G401 (cell line): Measurements from ENCODE around the gene PDP2. TPM values are rescaled to one million over a fixed set of nuclear protein-coding genes. Genes with fewer than 3 reads are reported as not detected.
"Not testable (repeated sequence)": the region's sequence is repeated elsewhere in the genome, so short reads cannot be mapped to it uniquely, and the experiment has no call there.

Source experiments
- DNase-seq: peaks from one replicate; pipeline ENCODE4 v3.0.0-alpha.2; 2015; ENCODE audit warnings: low spot score
- in situ Hi-C: cut with HindIII; loops from 2 replicates; pipeline ENCODE4 v1.10.0; 2016; ENCODE audit warnings: low sequenced_read_pairs, mixed read lengths
- total RNA-seq: library from RNA; depleted of rRNA; stranded (reverse); fragments of >200 nt; shearing (Covaris generic); gene quantifications from 2 replicates; pipeline ENCODE4 v1.2.3, GENCODE V29; 2014

PDP2 gene
- total RNA-seq, 1 experiment from 2014 or later: 13.8 TPM

DNA sequence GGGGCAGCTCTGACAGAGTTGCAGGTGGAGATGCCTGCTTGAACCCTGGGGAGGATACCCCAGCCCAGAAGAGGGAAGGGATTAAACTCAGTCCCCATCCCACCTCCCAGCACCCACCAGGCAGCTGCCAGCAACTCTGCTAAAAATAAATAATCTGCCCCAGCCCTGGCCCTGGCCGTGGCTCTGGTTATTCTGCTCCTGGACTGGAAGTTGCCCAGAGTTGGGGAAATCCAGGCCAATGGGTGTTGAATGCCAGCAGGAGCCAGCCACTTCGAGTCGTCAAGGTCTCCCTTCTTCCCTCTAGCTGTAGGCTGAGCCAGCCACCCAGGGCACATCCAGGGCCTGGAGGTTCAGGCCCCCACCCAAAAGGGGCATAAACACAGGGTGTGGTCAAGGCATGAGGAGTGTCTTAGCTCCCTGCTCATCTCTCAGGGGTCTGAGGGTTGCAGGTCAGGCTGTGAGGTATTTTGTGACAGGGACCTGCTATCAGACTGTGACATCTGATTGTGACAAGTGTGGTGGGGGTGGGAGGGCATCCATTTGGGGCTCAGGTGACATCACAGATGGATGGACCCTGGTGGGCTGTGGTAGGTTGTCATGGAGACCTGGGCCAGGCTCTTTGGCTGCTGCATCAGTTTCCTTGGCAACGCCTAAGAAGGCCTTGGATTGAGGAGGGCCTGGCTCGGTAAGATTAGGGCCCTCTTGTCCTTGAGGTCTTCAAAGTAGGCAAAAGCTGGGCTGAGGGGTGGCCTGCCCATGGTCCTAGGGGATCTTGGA is 46.0 kb downstream of the PDP2 start:
- in situ Hi-C loops: no loop called here
- peak; percentile 34 for DNase-seq

DNA sequence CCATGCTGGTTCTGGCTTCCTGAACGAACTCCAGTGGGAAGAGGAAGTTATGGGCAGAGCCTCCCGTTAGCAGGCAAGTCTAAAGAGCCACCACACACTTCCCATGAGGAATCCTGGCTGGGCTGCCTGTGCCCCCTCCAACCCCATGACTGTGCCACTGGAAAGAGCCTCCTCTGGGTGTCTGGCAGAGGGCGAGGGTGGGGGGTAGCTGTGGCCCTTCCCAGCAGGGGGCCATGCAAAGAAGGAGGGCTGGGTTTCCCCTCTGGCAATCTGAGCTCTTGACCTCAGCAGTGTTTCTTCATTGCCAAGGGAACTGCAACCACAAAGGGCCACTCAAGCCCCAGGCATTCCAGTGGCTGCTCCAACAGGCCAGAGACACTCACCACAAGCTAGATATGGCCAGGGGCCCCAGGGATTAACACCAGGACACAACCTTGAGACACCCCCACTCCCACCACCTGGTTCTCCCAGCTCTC is 46.7 kb downstream of the PDP2 start:
- no peak for DNase-seq
- in situ Hi-C loops: no loop called here

DNA sequence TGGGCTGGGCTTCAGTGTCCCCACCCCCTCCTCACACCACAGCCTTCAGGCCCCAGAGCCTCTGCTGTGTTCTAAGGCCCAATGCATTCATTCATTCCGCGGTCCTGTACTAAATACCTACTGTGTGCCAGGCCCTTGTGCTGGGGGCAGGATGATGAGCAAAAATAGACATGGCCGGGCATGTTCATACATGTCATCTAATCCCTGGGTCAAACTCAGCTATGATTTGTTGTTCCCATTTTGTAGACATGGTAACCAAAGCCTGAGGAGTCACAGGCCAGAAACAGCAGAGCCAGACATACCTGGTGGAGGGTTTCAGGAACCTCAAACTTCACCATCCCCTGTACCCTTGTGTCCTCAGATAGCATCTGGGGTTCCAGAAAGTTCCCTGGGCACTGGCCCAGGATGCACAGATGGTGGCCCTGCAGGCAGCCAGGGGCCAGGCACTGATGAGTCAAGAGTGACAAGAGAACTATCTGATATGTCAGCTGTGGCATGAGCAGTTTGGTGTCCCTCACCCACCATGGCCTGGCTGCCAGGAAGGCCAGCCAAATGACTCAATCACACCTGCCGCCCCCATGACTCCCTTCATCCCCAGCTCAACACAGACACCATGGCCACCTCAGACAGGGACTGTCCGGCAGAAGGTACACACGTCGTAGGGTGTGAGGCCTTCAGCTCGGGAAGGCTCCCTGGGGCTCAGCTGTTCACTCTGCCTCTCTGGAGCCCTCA is 47.8 kb downstream of the PDP2 start:
- in situ Hi-C loops: no loop called here
- peak; percentile 42 for DNase-seq

DNA sequence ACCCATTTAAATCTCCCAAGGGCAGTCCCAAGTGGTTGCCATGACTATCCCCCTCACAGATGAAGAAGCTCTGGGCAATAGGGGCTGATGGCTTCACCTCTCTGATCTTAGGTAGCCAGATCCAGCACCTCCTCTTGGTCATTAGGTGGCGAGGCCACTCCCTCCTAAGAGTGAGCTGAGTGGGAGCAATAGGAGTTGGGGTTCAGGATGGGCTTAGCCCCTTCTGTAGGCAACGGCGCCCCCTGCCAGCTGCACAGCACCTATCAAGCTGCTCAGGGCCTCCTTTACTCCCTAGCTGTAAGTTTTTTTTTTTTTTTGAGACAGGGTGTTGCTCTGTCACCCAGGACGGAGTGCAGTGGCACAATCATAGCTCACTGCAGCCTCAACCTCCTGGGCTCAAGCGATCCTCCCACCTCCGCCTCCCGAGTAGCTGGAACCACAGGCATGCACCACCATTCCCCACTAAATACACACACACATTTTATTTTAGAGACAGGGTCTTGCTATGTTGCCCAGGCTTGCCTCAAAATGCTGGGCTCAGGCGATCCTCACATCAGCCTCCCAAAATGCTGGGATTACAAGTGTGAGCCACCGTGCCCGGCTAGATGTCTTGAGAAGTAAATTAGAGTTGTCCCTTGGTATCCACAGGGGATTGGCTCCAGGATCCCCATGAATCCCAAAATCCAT is 48.5 kb downstream of the PDP2 start:
- DNase-seq: peak; percentile 33
- in situ Hi-C loops: no loop called here

DNA sequence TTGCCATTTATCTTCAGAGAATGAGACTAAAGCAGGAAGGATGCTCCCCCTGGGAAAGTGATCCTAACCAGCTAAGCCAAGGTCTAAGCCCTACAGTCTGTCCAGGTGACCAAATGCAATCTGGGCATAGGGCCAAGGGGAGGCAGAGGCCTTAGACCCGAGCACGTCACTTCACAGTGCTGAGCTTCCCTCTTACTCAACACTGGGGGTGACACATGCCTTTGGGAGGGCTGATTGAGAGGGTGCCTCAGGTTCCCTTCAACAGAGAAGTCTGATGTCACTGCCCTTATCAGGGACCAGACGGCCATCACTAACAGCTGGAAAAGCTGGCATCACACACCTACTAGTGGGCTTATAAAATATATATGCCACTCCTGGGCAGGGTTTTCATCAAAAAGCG is 49.9 kb downstream of the PDP2 start:
- no peak for DNase-seq
- in situ Hi-C loops: no loop called here

DNA sequence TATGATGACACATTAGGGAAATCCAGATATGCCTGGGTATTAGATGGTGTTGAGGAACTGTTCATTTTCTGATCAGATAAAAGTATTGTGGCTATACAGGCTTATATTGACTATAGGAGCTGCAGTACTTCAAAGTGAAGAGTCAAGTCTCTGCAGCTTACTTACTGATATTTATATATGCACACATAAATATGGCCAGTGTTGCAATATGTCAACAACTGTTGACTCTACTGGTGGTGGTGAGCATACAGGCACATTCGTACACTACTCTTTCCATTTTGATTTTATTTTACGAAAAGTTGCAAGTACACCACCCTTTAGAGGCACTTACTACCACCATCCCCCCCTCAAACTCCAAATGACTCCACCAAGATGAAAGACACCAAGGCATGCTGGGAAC is 51.4 kb downstream of the PDP2 start:
- in situ Hi-C loops: no loop called here
- no peak for DNase-seq

DNA sequence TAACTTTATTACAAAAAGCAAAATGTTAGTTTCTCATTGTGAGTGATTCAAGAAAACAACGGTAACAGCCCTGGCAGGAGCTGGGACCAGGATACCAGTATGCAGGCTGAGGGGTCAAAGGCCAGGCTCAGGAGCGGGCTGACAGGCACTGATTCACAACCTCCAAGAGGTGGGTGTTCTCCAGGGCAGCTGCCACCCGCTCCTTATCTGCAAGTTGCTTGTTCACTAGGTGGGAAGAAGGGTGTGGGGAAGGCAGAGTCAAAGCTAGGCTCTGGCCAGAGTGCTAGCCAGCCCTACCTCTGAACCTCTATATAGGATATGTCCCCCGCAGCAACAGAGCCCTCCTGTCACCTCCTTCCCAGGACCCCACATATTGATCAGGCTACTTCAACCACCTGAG is 51.8 kb downstream of the PDP2 start:
- DNase-seq: no peak
- in situ Hi-C loops: no loop called here

DNA sequence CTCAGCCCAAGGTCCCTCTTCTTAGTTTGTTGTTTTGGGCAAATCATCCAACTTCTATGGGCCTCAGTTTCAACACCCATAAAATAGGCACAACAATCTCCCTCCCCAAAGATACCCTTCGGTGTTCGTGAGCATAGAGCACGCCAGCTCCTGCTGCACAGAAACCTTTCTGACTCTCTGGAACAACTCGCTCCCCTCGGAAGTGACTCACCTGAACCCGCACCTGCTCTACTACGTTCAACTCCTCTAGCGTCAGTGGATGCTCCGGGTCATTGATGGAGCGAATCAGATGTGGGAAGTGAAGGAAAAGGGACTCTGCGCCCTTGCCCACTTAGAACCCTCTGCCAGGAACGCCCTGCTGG is 53.4 kb downstream of the PDP2 start:
- in situ Hi-C loops: no loop called here
- DNase-seq: no peak

DNA sequence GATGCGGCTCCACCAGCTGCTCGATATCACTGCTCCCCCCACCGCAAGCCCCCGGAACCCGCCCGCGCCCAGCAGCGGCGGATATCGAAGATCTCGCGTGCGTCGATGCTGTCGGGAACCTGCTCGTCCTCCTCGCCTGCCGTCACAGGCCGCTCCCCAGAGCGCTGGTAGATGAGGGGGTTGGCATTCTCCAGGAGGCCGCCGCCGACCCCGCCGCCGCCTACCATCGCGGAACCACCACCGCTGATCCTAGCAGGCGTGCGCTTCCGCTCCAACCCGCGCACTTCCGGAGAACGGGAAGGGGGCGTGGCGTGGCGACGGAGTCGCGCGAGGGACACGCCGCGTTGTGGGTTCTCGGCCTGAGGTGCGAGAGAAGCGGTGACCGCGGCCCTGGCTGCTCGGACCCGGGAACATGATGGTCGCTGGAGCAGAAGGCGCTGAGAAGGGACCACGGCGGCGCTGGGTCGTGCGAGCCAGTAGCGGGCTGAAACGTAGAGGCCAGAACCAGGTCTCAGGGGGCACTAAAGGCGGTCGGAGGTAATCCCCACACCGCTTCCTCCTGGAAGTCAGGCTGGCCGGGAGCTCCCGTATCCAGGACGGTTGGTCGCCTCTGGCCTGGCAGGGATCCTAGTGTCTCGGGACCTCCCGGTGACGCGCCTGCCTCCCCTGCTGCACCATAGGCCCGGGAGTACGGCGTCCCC is 54.0 kb downstream of the PDP2 start, which contains the start of gene CIAO2B:
Gene CIAO2B (minus strand): TSS at position 265 of the 701 bp plus-strand sequence. CDS start 38 bp downstream, at position 227.
- in situ Hi-C loops: no loop called here
- peak; percentile 82 for DNase-seq

DNA sequence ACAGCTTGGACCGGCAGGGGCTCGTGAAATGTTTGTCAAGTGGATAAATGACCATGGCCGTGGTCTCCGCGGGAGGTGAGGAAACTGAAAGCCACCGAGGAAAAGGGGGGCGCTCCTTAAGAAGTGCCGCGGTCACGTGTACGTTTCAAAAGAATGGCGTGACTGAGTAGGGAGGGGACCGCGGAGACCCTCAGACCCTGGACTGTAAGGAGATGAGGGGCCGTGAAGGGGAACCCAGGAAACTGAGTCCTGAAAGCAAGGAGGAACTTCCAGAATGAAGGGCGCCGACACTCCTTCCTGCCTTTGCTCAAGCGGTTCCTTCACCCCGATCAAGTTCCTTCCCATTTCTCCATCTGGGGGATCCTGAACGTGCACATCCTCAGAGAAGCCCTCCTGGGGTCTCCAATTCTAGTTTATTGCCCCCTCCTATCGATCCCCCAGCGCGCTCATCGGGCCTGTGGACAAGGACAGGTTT is 54.6 kb downstream of the PDP2 start:
- in situ Hi-C loops, DNase-seq: not testable (repeated sequence)

DNA sequence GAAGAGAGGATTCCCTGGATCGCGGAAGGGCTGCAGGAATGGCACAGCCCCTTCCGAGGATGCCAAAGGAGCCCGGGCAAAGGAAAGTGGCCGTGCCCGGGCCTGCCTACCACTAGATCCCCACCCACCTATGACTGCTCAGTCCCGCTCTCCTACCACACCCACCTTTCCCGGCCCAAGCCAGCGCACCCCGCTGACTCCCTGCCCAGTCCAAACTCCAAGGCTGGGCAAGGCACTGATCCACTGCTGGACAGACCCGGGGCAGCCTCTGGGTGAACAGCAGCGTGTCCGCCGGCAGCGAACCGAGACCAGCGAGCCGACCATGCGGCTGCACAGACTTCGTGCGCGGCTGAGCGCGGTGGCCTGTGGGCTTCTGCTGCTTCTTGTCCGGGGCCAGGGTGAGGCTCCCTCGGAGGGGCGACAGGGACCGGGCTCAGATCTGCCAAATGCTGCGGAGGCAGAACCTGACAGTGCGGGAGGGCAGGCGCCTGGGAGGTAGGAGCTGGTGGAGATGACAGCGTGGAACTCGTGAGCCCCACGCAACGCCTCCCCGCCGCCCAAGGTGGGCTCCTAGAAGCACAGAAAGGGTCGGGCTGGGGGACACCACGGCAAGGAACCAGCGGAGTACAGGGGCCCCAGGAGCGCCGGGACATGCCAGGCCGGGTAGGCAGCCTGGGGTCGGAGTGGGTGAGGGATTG is 55.1 kb downstream of the PDP2 start, which contains the start of gene CES2:
Gene CES2 (plus strand): TSS at position 203 of the 698 bp plus-strand sequence. CDS start 120 bp downstream, at position 323.
- peak; percentile 14 for DNase-seq
- in situ Hi-C loops: no loop called here

DNA sequence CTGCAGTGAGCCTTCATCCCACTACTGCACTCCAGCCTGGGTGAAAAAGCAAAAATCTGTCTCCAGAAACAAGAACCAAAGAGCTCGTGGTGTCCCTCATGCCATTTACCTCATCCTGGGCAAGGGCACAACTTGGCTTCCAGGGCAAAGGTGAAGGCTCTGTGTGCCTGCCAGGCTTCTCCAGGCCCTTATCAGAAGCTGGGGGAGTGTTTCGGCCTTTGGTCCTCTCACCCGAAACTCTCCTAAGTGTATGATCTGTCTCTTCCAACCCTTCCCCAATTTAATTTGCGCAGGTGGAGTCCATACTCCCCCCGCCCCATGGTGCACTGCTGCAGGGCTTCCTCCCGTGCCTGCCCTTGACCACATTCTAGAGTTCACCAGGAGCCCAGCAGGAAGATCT is 56.1 kb downstream of the PDP2 start:
- in situ Hi-C loops: no loop called here
- DNase-seq: no peak

DNA sequence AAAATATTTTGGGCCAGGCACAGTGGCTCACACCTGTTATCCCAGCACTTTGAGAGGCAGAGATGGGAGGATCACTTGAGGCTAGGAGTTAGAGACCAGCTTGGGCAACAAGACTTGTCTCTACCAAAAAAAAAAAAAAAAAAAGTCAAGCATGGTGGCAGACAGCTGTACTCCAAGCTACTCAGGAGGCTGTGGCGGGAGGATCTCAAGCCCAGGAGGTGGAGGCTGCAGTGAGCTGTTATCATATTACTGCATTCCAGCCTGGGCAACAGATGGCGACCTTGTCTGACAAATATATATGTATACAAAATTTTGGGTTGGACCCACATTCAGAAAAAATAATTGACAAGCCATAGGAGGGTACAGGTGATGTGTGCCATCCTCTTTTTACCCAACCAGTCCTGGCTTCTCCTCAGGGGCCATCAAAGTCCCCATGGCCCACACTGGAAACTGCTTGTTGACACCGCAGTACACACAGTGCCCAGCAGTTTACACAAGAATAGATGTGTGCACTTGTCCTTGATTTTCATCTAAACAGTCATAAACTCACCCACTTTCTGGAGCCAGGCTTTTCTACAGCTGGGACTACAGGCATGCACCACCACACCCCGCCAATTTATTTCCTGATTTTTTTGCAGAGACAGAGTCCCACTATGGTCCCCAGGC is 56.7 kb downstream of the PDP2 start:
- DNase-seq: no peak
- in situ Hi-C loops: no loop called here

DNA sequence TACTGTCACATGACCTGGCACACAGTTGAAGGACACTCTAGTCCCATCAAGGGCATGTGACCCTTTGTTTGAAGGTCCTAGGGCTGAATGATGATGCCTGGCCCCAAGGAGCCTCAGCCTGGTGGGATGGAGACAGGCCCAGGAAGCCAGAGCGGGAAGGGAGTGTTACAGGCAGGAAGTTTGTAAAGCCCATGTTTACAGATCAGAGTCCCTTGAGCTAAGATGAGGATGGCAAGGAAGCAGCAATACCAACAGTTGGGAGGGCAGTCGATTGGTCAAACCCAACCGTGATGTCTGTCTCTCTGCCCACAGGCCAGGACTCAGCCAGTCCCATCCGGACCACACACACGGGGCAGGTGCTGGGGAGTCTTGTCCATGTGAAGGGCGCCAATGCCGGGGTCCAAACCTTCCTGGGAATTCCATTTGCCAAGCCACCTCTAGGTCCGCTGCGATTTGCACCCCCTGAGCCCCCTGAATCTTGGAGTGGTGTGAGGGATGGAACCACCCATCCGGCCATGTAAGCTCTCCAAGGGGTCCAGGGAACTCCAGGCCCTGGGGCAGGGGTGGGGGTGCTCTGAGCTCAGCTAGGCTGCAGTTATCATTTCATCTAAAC is 57.5 kb downstream of the PDP2 start:
- in situ Hi-C loops: no loop called here
- no peak for DNase-seq

DNA sequence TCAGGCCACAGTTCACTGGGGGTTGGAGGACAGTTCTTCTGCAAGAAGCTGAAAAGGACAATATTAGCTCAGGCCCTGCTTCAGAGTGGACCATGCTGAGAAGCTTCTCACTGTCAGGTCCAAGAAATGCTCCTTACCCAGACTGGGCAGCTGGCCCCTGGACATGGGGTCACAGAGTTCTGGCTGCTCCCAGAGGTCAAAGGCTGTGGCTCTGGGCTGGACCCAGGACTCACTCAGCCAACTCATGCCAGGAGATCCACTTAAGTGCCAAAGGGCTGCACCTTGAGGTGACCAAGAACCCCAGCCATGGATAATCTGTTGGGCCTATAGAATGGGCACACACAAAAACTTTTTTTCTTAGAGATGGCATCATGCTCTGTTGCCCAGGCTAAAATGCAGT is 59.1 kb downstream of the PDP2 start:
- no peak for DNase-seq

DNA sequence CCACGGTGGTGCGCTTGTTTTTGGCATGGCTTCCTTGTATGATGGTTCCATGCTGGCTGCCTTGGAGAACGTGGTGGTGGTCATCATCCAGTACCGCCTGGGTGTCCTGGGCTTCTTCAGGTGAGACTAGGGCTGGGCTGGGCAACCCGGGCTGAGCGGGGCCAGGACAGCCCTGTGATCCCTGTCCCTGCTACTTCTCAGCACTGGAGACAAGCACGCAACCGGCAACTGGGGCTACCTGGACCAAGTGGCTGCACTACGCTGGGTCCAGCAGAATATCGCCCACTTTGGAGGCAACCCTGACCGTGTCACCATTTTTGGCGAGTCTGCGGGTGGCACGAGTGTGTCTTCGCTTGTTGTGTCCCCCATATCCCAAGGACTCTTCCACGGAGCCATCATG is 59.9 kb downstream of the PDP2 start:
- in situ Hi-C loops: no loop called here
- no peak for DNase-seq

More for the DNA sequence above, 59.1 kb downstream of the PDP2 start:
- in situ Hi-C loops: no loop called here
